Left renal cortex interstitium (tissue), 4 donors: ENCODE data around the gene DACH1. TPM values are rescaled to one million over a fixed set of nuclear protein-coding genes. Genes with fewer than 3 reads are reported as not detected.

Experiments used
- DNase-seq, 4 donors: peaks; one replicate each; pipeline ENCODE4 v3.0.0-alpha.2; 2013; ENCODE audit warnings: low read depth in 4 of 4, low spot score in 2 of 4, missing footprints in 1 of 4
- polyA plus RNA-seq, 4 donors: library from polyadenylated mRNA; unstranded; fragments of 120-200 nt; gene quantifications; one replicate each; pipeline ENCODE4 v1.2.1, GENCODE V29; 2013; ENCODE audit not compliant: insufficient read length in 4 of 4

DACH1 gene
- polyA plus RNA-seq, 4 donors = 98.1 to 109 (median 103) TPM

DNA sequence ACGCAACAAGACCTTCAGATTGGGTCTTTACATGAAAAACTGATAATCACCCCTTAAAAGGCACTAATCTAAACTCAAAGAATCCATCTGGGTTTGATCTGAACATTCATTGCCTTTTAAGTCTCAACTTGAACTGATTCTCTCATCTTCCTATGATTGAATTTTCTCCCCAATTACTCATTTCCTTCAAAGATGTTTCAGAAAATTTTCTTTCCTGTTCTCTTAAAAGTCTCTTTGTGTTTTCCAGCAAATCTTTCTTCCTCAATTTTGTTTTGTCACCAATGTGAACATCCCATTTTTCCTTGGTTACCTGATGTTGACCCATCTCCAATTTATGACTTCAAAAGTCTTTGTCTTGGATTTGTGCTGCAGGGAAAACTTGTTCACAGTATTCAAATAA is 234.3 kb downstream of the DACH1 start:
- no peak for DNase-seq

DNA sequence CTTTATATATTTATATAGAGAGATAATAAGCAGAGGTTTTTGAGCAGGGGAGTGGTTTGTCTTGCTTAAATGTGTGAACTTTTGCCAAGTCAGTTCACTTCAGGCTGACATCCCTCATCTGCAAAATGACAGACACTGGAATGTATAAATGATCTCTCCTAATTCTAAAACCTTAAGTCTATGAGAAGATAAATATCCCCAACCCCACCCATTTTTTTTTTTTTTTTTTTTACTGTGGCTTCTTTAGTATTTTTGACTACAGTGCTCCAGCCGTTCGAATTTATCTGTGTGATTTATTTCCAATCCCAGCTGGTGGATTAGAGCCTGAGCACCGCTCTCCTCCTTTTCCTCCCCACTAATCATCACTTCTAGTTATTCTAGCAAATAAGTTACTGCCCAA is 234.8 kb downstream of the DACH1 start:
- DNase-seq = no peak

GRCh38 chr13:71629167-71629566 is 237.8 kb downstream of the DACH1 start:
- DNase-seq = no peak

DNA sequence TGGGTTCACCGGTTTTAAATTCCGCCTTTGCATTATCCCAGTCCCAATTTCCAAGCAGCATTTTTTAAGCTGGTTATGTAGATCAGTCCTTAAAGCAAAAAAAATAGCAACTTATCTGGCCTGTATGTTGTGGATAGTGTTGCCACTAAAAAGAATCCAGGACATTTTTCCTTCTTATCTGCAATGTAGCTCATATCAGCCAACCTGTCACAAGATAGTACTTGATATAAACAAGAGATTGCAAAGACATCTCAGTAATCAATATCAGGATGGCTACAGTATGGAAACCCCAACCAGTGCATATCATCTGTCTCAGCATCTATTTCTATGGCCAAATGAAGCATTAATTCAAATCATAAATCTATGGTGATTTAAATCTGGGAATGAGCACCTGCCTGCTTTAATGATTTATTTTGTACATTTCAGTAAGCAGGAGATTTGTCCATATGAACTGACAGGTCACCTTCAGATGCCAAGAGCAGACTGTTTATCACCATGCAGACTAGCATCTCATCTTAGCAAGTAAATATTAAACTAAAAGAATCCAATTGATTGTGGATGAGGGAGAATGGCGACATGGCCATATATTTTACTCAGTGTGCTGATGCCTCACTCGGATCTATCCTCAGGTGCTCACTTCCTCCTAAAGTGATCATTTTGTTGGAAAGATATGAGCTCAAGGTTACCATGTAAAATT is 240.4 kb downstream of the DACH1 start:
- no peak for DNase-seq

- DNase-seq = no peak
These were observed 241.3 kb downstream of the DACH1 start for GRCh38 chr13:71625694-71626093.

GRCh38 chr13:71624653-71625600 is 242.1 kb downstream of the DACH1 start:
- DNase-seq = no peak

- no peak for DNase-seq
These were observed 245.6 kb downstream of the DACH1 start for GRCh38 chr13:71621174-71622124.

- no peak for DNase-seq
These were observed 247.9 kb downstream of the DACH1 start for GRCh38 chr13:71619096-71619495.

DNA sequence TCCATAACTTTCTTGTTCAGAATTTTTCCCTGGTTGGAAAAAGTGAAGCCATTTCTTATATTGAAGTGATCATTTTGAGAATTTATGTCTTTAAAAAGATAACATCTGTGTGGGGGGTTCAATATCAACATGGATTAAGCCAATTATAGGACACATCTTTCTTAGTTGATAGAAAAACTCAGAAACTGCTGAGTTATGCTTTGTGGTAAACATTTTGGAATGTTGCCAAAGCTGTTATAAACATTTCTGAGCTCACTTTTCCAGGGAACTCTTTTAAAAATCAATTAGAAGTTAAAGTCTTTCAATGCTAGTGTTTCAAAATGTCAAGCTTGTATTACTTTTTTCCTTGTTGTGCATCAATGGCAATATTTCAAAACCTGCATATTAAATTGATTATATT is 248.8 kb downstream of the DACH1 start:
- DNase-seq = no peak

GRCh38 chr13:71617265-71617664 is 249.7 kb downstream of the DACH1 start:
- no peak for DNase-seq

DNA sequence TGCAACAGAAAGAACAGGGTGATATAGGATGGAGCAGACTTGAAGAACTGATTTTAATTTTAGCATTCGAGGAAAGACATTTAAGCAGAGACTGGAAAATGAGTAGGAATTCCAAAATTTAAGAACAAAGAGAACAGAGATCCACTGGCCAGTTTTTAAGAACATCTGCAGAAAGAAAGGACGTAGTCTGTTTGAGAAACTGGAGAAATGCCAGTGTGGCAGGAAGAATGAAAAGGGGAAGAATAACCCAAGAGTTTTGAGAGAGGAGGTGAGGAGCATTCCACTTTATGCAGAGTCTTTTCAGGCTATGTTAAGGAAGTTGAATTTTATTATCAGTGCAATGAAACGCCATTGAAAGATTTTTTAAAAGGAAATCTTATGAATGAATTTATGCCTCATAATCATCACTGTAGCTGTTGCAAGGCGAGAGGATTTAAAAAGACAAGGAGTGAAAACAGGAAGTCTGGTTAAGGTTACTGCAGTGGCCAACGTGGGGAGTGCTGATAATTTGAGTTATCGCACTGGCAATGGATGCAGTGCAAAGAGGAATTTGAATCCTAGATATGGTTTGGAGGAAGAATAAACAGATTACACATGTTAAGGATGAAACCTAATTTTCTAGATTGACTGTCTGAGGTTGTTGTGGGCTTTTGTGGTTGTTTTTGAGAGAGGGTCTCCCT is 253.8 kb downstream of the DACH1 start:
- DNase-seq = no peak

- DNase-seq = no peak
These were observed 255.7 kb downstream of the DACH1 start for GRCh38 chr13:71611292-71611691.

DNA sequence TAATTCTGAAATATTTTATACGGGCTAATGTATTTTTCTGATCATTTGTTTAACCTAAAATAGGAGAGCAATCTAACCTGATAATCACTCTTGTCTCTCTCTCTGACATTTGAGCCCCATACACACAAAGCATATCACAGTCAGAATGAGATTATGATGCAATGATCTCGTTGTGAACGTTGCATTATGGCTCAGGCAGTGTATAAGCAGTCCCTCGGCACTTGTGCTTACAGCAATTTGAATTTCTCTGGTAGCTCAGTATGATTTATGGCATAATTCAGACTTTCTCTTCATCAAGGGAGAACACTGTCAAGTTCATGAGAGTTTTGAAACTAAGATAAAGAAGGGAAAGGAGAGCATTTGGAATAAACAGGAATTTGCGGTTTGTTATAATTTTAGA is 256.1 kb downstream of the DACH1 start:
- no peak for DNase-seq

DNA sequence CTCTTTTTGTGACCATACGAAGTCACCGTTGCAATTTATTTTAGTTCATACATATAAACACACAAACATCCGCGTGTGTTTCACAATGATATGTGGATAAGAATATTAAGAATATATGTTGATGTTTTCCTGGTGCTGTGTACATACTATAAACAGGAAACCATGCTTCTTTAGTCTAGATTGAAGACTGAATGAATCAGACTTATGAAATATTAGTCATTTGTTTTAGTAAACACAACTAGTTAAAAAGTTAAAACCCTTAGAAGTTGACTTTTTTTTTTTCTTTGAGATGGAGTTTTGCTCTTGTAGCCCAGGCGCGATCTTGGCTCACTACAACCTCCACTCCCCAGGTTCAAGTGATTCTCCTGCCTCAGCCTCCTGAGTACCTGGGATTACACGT is 257.7 kb downstream of the DACH1 start:
- DNase-seq = no peak

GRCh38 chr13:71607575-71607974 is 259.4 kb downstream of the DACH1 start:
- no peak for DNase-seq

GRCh38 chr13:71606818-71607217 is 260.2 kb downstream of the DACH1 start:
- no peak for DNase-seq

GRCh38 chr13:71605744-71606143 is 261.3 kb downstream of the DACH1 start:
- no peak for DNase-seq

DNA sequence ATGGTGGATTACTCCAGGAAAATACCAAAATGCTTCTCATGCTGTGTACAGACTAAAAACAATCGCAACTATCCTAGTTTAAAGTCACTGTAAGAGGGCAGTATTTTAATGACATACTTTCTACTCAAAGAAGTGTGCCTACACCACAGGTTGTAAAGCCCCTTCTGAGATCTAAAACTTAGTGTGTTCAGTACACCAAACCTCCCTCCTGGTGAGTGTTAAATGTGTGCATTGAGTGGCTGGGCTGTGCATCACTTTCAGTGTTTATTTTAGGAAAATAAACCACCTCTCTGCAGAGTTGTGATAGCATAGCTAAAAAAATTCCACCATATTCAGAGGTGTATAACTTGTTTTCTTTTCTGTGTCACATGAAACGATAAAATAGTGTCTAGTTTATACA is 263.7 kb downstream of the DACH1 start:
- no peak for DNase-seq

DNA sequence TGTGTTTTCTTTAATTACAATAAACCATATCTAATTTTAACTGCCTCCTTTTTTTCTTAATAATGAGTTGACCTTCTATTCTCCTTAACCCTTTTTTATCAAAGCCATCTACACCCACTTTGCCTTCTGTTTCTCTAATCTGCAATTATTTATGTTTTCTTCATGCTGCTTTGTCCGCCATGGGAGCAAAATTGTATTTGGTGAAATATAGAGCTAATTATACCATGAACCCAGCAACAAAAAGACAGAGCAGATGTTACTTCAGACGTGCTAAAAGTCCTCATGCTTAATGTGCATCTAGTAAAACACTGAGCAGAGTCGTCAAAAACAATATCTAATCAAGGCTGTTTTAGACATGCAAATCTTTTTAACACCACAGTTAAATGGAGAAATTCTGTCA is 264.7 kb downstream of the DACH1 start:
- no peak for DNase-seq

DNA sequence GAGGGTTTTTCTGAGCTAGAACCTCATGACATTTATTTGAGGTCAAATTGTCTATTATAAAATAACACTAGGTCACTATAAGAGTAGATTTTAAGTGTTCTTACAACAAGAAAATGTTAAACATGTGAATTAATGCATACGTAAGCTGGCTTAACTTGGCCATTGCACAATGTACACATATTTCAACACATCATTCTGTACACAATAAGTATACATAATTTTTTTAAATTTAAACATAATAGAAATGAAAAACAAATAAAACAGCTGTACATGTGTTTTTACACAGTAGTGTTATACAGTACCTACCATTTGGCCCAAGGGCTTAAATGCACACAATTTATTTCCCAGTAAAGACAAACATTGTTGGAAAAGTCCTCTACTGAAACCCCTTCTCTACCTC is 269.9 kb downstream of the DACH1 start:
- DNase-seq = no peak
